ENCODE results near the gene CDK14.

The CDK14 gene

DNA sequence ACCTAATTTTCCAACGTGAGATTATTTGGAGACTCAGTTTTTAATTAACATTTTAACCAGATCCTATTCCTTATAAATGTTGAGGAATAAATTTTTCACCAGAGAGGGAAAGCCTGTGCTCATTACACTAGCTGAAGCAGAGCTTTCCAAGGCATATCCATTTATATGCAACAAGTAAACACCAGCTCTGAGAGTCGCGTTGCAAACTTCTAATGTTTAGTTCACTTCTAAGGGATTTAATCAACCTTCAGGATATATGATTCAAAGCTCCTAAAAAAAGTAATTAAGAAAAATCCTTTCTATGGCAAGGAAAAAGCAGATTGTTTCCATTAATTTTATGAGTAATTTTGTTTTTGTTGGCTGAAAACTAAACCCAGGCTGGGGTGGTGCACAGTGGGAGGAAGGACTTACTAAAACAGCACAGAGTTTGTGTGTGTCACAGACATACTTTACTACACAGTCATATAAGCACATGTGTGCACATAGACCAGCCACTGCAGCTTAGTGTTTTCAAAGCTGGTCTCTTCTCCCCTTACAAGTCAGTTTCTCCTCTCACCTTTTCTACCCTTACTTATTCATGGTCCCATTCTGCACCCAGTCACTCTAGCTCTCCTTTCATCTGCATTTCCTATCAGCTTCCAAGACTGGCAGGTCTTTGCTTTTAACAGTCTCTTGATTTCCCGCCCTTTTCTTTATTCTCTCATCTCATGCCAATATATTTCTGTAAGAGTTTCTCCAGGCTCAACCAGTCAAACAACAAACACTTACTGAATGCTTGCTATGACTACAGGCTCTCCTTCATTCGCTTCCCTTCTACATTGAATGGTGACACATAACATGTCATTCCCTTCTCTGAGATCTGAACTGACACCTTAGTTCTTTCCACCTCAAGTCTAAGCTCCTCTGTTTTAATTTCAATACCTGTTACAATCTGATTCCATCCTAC, 587.0 kb downstream of the CDK14 start:
- DNase-seq = no peak

GRCh38 chr7:91185771-91186170, 589.6 kb downstream of the CDK14 start:
- no peak for DNase-seq

DNA sequence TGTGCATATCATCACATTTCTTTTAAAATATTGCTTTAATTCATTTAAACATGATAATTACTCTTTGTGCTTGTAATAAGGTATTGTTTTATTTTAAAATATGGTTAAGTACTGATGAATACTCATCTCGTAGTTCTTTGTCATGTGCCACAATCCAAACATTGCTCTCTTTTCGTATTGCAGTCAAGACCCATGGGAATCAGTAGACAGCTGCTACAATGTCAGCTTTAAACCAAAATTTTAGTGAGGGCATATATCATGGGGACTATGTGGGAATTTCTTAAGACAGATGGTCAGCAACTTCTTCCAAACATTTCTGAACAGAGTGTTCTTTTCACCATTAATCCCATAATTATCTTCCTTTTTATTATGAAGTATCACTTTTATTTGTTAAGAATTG, 590.9 kb downstream of the CDK14 start:
- no peak for DNase-seq

GRCh38 chr7:91191771-91192170, 595.6 kb downstream of the CDK14 start:
- no peak for DNase-seq

DNA sequence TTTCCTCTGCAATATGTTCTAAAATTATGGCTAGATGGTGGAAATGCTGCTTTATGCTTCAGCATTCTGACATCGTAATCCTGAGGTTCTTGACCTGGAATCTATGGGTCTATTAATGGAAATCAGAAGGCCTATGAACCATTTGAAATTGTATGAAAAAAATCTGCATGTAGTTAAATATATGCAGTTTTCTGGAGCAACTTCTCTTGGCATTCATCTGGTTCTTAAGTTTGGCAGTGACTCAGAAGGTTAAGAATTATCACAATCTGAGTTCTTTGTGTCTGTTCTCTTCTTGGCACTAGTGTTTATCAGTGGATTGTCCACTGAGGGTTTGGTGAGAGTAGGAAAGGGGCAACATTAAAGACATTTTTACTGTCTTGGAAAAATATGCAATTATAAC, 597.0 kb downstream of the CDK14 start:
- DNase-seq = no peak

DNA sequence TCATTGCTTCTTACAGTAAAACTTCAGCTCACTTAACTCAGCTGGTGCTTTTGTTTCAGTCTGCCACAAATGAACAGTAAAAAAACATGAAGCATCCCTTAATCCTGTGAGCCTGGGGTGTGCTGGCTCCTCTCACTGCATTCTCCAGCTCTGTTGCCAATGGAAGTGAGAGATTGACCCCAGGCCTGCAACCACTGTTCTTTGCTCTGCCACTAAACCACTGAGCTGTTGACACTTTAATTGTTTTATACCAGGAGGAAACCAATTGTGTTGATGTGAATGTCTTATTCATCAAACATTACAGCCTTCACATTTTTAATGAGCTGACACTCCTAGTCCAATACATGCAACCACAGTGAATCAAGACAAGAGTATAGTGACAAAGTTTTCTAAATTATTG, 598.7 kb downstream of the CDK14 start:
- no peak for DNase-seq

DNA sequence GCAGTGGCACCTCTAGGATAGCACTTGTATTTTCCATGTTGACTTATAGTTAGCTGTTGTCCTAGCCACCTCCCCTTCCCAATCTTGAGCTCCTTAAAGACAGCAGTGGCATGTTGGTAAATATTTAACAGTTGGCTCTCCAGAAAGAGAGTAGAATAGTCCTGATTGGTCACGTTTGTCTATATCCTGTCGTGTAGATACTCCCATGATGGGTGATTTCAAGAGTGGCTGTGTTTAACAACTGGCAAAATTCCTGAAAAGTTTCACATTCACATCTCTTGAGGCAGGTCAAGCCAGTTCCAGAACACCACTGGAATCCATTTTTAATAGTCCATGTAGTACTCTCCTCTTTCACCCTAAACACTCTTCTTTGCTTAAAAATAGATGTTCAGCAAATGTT, 599.9 kb downstream of the CDK14 start:
- DNase-seq = no peak

- DNase-seq = no peak
These were observed 602.2 kb downstream of the CDK14 start for GRCh38 chr7:91198371-91198770.

GRCh38 chr7:91199601-91200000, 603.5 kb downstream of the CDK14 start:
- no peak for DNase-seq

DNA sequence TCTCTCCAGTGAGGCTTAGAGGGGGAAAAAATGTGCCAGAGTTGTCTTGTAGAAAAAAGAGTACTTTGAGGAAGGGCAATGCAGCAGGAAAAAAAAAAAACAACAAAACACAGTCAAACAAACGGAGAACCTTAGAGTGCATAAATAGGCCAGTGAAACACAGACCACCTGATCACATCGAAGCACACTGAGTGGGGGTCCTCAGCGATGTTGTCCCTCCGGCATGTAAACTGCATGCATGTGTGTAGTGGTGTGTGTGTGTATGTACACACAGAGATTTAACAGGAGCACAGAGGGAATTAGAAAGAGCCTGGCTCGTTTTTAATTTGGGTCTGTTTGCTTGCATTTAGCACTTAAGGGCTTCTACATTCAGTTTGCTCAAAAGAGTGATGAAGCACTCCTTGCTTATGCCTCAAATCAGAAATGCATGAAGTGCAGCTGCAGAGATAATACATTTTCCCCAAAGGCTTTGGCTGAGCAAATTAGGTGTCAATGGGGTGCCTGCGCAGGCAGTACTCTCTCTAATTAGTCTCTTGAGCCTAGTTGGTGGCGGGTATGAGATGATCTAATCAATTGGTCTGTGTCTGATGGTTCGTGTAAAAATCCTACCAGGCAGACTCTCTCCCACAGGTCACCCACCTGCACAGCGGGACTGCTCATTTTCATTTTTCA, 605.5 kb downstream of the CDK14 start:
- no peak for DNase-seq

DNA sequence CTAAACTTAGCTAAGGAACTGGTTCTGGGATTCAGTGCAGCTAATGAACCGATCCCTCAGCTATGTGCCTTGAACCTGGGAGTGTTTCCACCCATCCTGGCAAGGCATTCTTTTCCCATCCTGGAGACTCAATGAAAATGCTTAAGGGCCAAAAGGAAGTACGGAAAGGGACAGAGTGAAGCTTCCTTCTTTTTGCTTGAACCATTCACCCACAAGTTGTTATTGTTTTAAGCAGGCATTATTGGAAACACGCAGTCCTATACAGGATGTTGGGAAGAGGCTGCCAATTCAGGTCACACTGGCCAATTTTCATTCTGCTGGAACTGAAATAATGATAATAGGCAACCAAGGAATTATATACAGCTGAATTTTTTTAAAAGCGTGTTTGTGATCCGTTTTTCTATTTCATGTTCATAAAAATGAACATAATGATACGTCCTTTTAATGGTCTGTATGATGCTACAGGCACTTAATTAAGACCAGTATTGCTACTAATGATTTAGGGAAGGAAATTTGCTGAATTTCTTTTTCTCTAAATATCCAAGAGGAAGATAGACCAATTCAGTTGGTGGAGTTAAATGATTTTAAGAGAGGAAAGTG, 610.3 kb downstream of the CDK14 start:
- DNase-seq = no peak

- DNase-seq = no peak
These were observed 616.5 kb downstream of the CDK14 start for GRCh38 chr7:91212582-91212981.

GRCh38 chr7:91226411-91226810, 630.3 kb downstream of the CDK14 start:
- no peak for DNase-seq

DNA sequence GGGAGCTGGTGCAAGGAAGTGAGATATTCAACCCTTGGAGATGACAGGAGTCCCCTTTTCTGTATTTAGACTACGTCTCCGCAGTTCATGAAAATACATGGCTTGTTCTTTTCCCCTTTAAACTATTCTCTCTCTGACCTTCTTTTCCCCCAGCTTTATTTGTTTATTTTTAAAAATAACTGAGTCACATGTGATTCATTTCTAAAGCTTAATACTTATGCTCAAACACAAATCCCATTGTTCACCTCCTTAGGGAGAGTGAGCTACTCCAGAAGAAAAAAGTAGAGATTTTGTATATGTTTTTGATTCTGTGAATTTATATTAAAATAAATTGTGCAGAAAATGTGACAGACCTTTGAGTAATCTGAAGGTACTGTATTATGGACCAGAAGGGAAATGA, 632.2 kb downstream of the CDK14 start:
- DNase-seq = no peak

DNA sequence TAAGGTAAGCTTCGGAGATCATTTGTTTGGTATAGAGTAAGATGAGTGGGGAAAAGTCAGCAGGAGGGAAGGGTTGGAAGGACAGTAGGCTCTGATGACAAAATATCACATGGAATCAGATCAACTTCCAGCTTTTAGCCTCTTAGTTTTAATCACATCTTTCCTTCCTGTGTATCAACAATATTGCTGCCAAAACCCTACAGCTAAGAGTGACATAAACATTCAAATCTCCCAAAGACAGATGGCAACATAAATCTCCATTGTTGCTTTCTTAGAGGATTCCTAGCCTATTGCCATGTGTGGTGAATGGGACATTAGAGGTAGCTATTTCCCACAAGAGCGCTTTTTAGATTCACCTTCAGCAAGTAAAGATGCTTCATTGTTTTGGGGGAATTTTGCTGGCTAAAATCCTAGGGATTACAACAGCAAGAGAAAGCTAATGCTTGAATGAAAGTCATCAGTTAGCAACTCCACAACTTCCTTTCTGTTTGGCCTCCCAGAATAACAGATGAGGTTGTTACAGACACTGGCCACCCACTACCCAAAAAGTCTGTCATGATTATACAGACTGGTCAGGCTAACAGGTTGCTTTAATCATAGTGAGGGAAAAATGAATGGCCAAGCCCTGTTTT, 632.9 kb downstream of the CDK14 start:
- no peak for DNase-seq

DNA sequence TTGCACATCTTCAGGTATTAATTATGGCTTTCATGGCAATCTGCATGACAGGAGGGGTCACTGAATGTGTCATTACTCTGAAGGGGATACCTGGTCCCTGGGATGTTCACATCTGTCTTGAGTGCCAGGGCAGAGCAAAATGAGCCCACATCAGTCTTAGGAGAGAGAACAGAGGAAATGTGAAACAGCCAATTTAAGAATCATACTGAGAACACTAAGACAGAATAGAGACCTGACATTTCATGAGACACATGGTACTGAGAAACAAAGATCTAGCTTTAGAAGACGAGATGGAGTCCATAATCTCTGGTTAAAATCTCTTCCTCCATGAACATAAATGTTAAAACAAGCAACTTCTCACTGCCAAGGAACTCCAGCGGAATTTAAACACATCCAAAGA, 634.0 kb downstream of the CDK14 start:
- DNase-seq = no peak

DNA sequence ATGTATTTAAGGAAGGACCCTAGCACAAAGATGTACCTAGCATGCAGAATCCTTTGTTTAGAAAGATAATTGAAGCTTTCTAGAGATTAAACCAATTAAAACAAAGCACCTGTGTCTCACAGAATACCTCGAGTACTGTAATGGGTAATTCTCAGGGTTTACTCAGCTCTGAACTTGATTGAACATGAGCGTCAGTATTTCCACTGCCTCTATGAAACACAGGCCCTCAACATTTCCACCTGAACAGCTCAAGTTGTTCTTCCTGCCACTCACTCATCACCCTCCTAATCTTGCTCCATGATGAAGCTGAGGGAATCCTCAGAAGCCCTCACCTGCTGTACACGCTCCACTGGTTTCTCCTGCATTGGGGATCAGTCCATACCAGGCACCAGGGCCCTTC, 634.4 kb downstream of the CDK14 start:
- DNase-seq = no peak

GRCh38 chr7:91233212-91233611, 637.1 kb downstream of the CDK14 start:
- DNase-seq = no peak

DNA sequence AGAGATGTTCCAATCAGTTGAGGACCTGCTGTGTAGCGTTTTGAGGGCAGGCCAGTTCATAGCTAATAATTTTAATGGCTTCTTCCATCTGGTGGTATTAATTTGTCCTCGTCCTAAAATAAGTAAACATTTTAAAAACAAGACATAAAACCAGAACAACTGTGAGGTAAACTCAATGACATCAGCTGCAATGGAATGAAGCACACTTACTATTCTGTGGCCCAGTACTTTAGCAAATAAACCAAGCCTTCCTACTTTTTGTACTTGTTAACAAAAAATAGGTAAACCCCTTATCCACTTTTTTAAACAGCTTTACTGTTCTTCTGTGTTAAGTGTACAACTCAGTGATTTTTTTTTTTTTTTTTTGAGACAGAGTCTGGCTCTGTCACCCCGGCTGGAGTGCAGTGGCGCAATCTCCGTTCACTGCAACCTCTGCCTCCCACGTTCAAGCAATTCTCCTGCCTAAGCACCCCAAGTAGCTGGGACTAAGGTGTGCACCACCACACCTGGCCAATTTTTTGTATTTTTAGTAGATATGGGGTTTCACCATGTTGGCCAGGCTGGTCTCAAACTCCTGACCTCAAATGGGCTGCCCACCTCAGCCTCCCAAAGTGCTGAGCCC, 639.2 kb downstream of the CDK14 start:
- DNase-seq = no peak

DNA sequence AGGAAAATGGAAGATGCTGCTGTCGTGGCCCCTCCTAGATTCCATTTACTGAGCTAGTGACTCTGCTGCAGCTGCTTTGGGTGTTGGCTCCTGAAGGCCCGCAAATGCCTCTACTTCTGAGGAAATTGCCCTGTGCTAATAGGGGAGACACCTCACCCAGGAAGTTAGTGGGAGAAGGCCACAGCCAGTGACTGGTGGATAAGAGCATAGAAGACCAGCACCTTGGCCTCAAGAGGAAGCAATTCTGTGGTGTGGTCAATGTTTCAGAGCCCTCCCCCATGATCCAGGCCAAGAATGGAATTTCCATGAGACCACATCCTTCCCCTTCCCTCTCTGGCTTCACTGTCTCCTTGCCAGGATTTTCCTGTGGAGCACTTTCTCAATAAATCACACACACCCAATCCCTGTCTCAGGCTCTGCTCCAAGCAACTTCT, 643.1 kb downstream of the CDK14 start:
- no peak for DNase-seq

GRCh38 chr7:91239772-91240171, 643.7 kb downstream of the CDK14 start:
- DNase-seq = no peak

GRCh38 chr7:91240376-91240941, 644.3 kb downstream of the CDK14 start:
- DNase-seq = no peak

Data from activated CD8-positive, alpha-beta memory T cell treated with anti-CD3 and anti-CD28 coated beads, Interleukin-2, amount 50 U/mL, for 48 hours (primary cell).